H9 (cell line): ENCODE data around the gene MISP. TPM values are rescaled to one million over a fixed set of nuclear protein-coding genes. Genes with fewer than 3 reads are reported as not detected.

Source experiments
- DNase-seq: peaks from one replicate; pipeline ENCODE4 v3.0.0-alpha.2; 2017
- H2AFZ ChIP-seq: one replicate; pipeline ENCODE4 v1.6.1; 2013; ENCODE audit warnings: mild to moderate bottlenecking, low read length, control low read depth, moderate library complexity
- H2AK5ac ChIP-seq: 2 replicates; pipeline ENCODE4 v1.6.1; 2013; ENCODE audit warnings: low read length, control low read depth, mixed read lengths; ENCODE audit not compliant: insufficient read length
- H2BK120ac ChIP-seq: one replicate; pipeline ENCODE4 v1.6.1; 2013; ENCODE audit warnings: low read depth, mild to moderate bottlenecking, low read length, control low read depth, inconsistent platforms; ENCODE audit not compliant: poor library complexity, severe bottlenecking
- H2BK12ac ChIP-seq: 2 replicates; pipeline ENCODE4 v1.6.1; 2013; ENCODE audit warnings: low read length, control low read depth, mixed read lengths, low read depth; ENCODE audit not compliant: insufficient read length
- H2BK15ac ChIP-seq: 2 replicates; pipeline ENCODE4 v1.6.1; 2013; ENCODE audit warnings: low read depth, low read length, control low read depth
- H2BK20ac ChIP-seq: one replicate; pipeline ENCODE4 v1.6.1; 2013; ENCODE audit warnings: low read depth, mild to moderate bottlenecking, low read length, control low read depth, inconsistent platforms; ENCODE audit not compliant: poor library complexity, severe bottlenecking
- H2BK5ac ChIP-seq: 2 replicates; pipeline ENCODE4 v1.6.1; 2013; ENCODE audit warnings: low read length, control low read depth, mixed read lengths; ENCODE audit not compliant: insufficient read length
- H3K14ac ChIP-seq: 2 replicates; pipeline ENCODE4 v1.6.1; 2013; ENCODE audit warnings: low read length, control low read depth; ENCODE audit not compliant: insufficient read depth
- H3K18ac ChIP-seq: 2 replicates; pipeline ENCODE4 v1.6.1; 2013; ENCODE audit warnings: low read depth, mild to moderate bottlenecking, mixed read lengths, low read length, control low read depth; ENCODE audit not compliant: insufficient read length
- H3K23ac ChIP-seq: 2 replicates; pipeline ENCODE4 v1.6.1; 2013; ENCODE audit warnings: low read length, control low read depth, mixed read lengths, low read depth; ENCODE audit not compliant: insufficient read length
- H3K23me2 ChIP-seq: 2 replicates; pipeline ENCODE4 v1.6.1; 2013; ENCODE audit warnings: low read depth, mild to moderate bottlenecking, mixed read lengths, low read length, control low read depth; ENCODE audit not compliant: insufficient read length, poor library complexity, severe bottlenecking
- H3K27ac ChIP-seq: 2 replicates; pipeline ENCODE4 v1.5.1; 2013; ENCODE audit warnings: low read length, control low read depth, mixed read lengths, low read depth; ENCODE audit not compliant: insufficient read length
- H3K27me3 ChIP-seq: 2 replicates; pipeline ENCODE4 v1.6.1; 2013; ENCODE audit warnings: low read length, control low read depth, inconsistent platforms; ENCODE audit not compliant: insufficient read depth
- H3K4ac ChIP-seq: 2 replicates; pipeline ENCODE4 v1.6.1; 2013; ENCODE audit warnings: low read depth, mild to moderate bottlenecking, control low read depth, inconsistent platforms, low read length, moderate library complexity
- H3K4me1 ChIP-seq: 2 replicates; pipeline ENCODE4 v1.6.1; 2013; ENCODE audit warnings: low read length, control low read depth, inconsistent platforms; ENCODE audit not compliant: insufficient read depth
- H3K4me2 ChIP-seq: 2 replicates; pipeline ENCODE4 v1.6.1; 2013; ENCODE audit warnings: low read length, control low read depth, mixed read lengths; ENCODE audit not compliant: insufficient read length, insufficient read depth
- H3K56ac ChIP-seq: 2 replicates; pipeline ENCODE4 v1.6.1; 2013; ENCODE audit warnings: low read depth, mild to moderate bottlenecking, mixed read lengths, low read length, control low read depth; ENCODE audit not compliant: insufficient read length
- H3K79me1 ChIP-seq: 2 replicates; pipeline ENCODE4 v1.6.1; 2013; ENCODE audit warnings: low read depth, mild to moderate bottlenecking, moderate library complexity, low read length, control low read depth, inconsistent platforms; ENCODE audit not compliant: insufficient read depth, poor library complexity, severe bottlenecking
- H3K79me2 ChIP-seq: 2 replicates; pipeline ENCODE4 v1.6.1; 2013; ENCODE audit warnings: low read length, control low read depth, inconsistent platforms; ENCODE audit not compliant: insufficient read depth
- H3K9ac ChIP-seq: 2 replicates; pipeline ENCODE4 v1.6.1; 2013; ENCODE audit warnings: low read length, control low read depth, mixed read lengths; ENCODE audit not compliant: insufficient read length; ENCODE audit errors: extremely low read depth
- H3K9me3 ChIP-seq: one replicate; pipeline ENCODE4 v1.6.1; 2013; ENCODE audit warnings: low read depth, low read length, inconsistent platforms; ENCODE audit not compliant: control insufficient read depth
- H3T11ph ChIP-seq: one replicate; pipeline ENCODE4 v1.6.1; 2013; ENCODE audit warnings: mild to moderate bottlenecking, low read length, control low read depth, inconsistent platforms
- H4K20me1 ChIP-seq: one replicate; pipeline ENCODE4 v1.6.1; 2013; ENCODE audit not compliant: control insufficient read depth, insufficient read length, insufficient read depth
- H4K5ac ChIP-seq: 2 replicates; pipeline ENCODE4 v1.6.1; 2013; ENCODE audit warnings: low read depth, mild to moderate bottlenecking, mixed read lengths, low read length, control low read depth; ENCODE audit not compliant: insufficient read length
- H4K8ac ChIP-seq: replicated peaks from 2 replicates; pipeline ENCODE4 v1.6.1; 2013; ENCODE audit warnings: low read length, control low read depth, mixed read lengths, low read depth; ENCODE audit not compliant: insufficient read length
- H4K91ac ChIP-seq: 2 replicates; pipeline ENCODE4 v1.6.1; 2013; ENCODE audit warnings: low read depth, mild to moderate bottlenecking, moderate library complexity, mixed read lengths, low read length, control low read depth; ENCODE audit not compliant: insufficient read length
- H3K27ac Mint-ChIP-seq, 3 experiments: 2 replicates in 2 of 3; 3 replicates in 1 of 3; pipeline ENCODE4 v1.8.0; 2020 to 2021; ENCODE audit warnings: mixed read lengths in 3 of 3, mild to moderate bottlenecking in 1 of 3, moderate library complexity in 1 of 3
- H3K27me3 Mint-ChIP-seq: 2 replicates; pipeline ENCODE4 v1.8.0; 2021; ENCODE audit warnings: low read depth, mild to moderate bottlenecking, moderate library complexity, mixed read lengths
- H3K36me3 Mint-ChIP-seq, 3 experiments: 2 replicates in 2 of 3; 3 replicates in 1 of 3; pipeline ENCODE4 v1.8.0; 2020 to 2021; ENCODE audit warnings: low read depth in 3 of 3, mixed read lengths in 3 of 3; ENCODE audit not compliant: insufficient read depth in 1 of 3
- H3K4me1 Mint-ChIP-seq, 2 experiments: 2 replicates each; pipeline ENCODE4 v1.8.0; 2020; ENCODE audit warnings: mixed read lengths in 2 of 2
- H3K4me3 Mint-ChIP-seq, 2 experiments: 2 replicates in 1 of 2; 3 replicates in 1 of 2; pipeline ENCODE4 v1.8.0; 2020 to 2021; ENCODE audit warnings: mild to moderate bottlenecking in 2 of 2, mixed read lengths in 2 of 2, moderate library complexity in 1 of 2
- H3K9me3 Mint-ChIP-seq, 2 experiments: 2 replicates in 1 of 2; 3 replicates in 1 of 2; pipeline ENCODE4 v1.8.0; 2020; ENCODE audit warnings: mild to moderate bottlenecking in 2 of 2, mixed read lengths in 2 of 2, moderate library complexity in 1 of 2
- WGBS: extraction: QIAGEN DNeasy Blood & Tissue Kit; methylation state at CpG from one replicate; pipeline ENCODE4 v1.1.7; 2013; ENCODE audit warnings: missing lambda C conversion rate, low lambda C conversion rate, mixed read lengths; ENCODE audit not compliant: insufficient read length; ENCODE audit errors: extremely low coverage; 5-methylcytosine and 5-hydroxymethylcytosine counted together
- total RNA-seq: library from RNA; stranded (reverse); gene quantifications from 2 replicates; pipeline ENCODE4 v1.2.1, GENCODE V29; 2021
- TF ChIP-seq, protein P1 (sequence below): fragments of 200-600 bp; sonication (generic); conservative IDR thresholded peaks from 3 replicates; pipeline ENCODE4 v1.8.0; 2021; ENCODE audit warnings: antibody characterized with exemption, mild to moderate bottlenecking

MISP gene
- total RNA-seq, 1 experiment from 2014 or later = 0.44 TPM

DNA sequence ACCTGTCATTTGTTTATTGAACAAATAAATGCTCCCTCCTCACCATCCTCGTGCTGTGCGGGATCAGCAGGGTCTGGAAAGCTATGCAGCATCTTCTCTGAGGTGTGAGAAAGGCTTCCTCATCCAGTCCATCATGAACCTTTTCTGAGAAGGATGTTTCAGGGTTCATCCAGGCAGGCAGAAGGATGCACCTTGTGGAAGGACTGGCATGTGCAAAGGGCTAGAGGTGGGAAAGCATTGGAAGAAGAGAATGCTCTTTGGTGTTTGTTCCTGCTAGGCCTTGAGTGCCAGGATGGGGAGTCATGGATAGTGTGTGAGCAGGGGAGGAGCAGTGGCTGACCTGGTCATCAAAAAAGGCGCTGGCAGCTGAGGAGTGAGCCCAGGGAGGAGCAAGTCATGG lies 35.6 kb upstream of the MISP start:
- H3K23ac ChIP-seq = no peak overlapping the region
- no peaks in the 10 kb centered on the region for H3K79me1 ChIP-seq
- H2AK5ac ChIP-seq = no peak overlapping the region
- H3K23me2 ChIP-seq = no peaks in the 10 kb centered on the region
- H4K20me1 ChIP-seq = no peaks in the 10 kb centered on the region
- H3K9ac ChIP-seq = no peak overlapping the region
- Mint-ChIP-seq H3K9me3 (peaks cover 4 to 8% of the 10 kb centered on the region in 2 experiments; a peak in 4 of 5 replicates), H3K4me1 (peaks cover 18 to 19% of the 10 kb centered on the region in 2 experiments), H3K4me3 (no peak overlapping the region), H3K27ac (no peak overlapping the region), H3K27me3 (peaks cover 3% of the 10 kb centered on the region), H3K36me3 (peaks cover 6 to 9% (median 8%) of the 10 kb centered on the region in 3 experiments; a peak in 6 of 7 replicates)
- H3K9me3 ChIP-seq = no peaks in the 10 kb centered on the region
- H2BK15ac ChIP-seq = no peak overlapping the region
- no peak for DNase-seq
- H2BK120ac ChIP-seq = no peak overlapping the region
- WGBS = no CpG with 5 or more reads among the region's 3 CpGs
- no peak overlapping the region for H3K4me2 ChIP-seq
- no peak overlapping the region for H2AFZ ChIP-seq
- no peak overlapping the region for H4K8ac ChIP-seq
- H3K79me2 ChIP-seq = no peaks in the 10 kb centered on the region
- H3K14ac ChIP-seq = no peak overlapping the region
- no peak overlapping the region for H4K91ac ChIP-seq
- H2BK12ac ChIP-seq = no peak overlapping the region
- H3T11ph ChIP-seq = no peak overlapping the region
- H3K27me3 ChIP-seq = no peaks in the 10 kb centered on the region
- H2BK20ac ChIP-seq = no peak overlapping the region
- H3K56ac ChIP-seq = no peak overlapping the region
- no peak overlapping the region for H2BK5ac ChIP-seq
- H3K4me1 ChIP-seq = no peaks in the 10 kb centered on the region
- H3K27ac ChIP-seq = no peak overlapping the region
- no peak overlapping the region for H3K4ac ChIP-seq
- no peak overlapping the region for H3K18ac ChIP-seq
- TF ChIP-seq, protein P1, sequence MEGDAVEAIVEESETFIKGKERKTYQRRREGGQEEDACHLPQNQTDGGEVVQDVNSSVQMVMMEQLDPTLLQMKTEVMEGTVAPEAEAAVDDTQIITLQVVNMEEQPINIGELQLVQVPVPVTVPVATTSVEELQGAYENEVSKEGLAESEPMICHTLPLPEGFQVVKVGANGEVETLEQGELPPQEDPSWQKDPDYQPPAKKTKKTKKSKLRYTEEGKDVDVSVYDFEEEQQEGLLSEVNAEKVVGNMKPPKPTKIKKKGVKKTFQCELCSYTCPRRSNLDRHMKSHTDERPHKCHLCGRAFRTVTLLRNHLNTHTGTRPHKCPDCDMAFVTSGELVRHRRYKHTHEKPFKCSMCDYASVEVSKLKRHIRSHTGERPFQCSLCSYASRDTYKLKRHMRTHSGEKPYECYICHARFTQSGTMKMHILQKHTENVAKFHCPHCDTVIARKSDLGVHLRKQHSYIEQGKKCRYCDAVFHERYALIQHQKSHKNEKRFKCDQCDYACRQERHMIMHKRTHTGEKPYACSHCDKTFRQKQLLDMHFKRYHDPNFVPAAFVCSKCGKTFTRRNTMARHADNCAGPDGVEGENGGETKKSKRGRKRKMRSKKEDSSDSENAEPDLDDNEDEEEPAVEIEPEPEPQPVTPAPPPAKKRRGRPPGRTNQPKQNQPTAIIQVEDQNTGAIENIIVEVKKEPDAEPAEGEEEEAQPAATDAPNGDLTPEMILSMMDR = no peak
- no peak overlapping the region for H4K5ac ChIP-seq
